ENCODE measurements around the gene STING1.

STING1 gene

GRCh38 chr5:139439013-139439903 lies 43.3 kb downstream of the STING1 start, which contains the start of gene DNAJC18:
DNAJC18 (minus strand) TSS chr5:139439525; CDS start chr5:139439445, 80 bp downstream.
- DNase-seq (ENCODE audit: low read depth), result no peak
- peak within 1 kb of the TSS; percentile 90 for H3K4me3 ChIP-seq (ENCODE audit: low read length)
- no peak for TF ChIP-seq CTCF (conservative IDR thresholded peaks at IDR 0.05; ENCODE audit: low read depth, low read length)

GRCh38 chr5:139438707-139439012 lies 43.9 kb downstream of the STING1 start:
- H3K4me3 ChIP-seq (ENCODE audit: low read length), result peak overlapping the region; percentile 90
- no peak for DNase-seq (ENCODE audit: low read depth)
- TF ChIP-seq CTCF (conservative IDR thresholded peaks at IDR 0.05; ENCODE audit: low read depth, low read length), result no peak

GRCh38 chr5:139435676-139436075 lies 46.9 kb downstream of the STING1 start:
- no peak for DNase-seq (ENCODE audit: low read depth)
- TF ChIP-seq CTCF (conservative IDR thresholded peaks at IDR 0.05; ENCODE audit: low read depth, low read length), result no peak
- no peak overlapping the region for H3K4me3 ChIP-seq (ENCODE audit: low read length)

- no peak overlapping the region for H3K4me3 ChIP-seq (ENCODE audit: low read length)
- no peak for TF ChIP-seq CTCF (conservative IDR thresholded peaks at IDR 0.05; ENCODE audit: low read depth, low read length)
- no peak for DNase-seq (ENCODE audit: low read depth)
Observed at GRCh38 chr5:139431706-139432105, 50.9 kb downstream of the STING1 start.

- DNase-seq (ENCODE audit: low read depth), result no peak
- TF ChIP-seq CTCF (conservative IDR thresholded peaks at IDR 0.05; ENCODE audit: low read depth, low read length), result no peak
- no peak overlapping the region for H3K4me3 ChIP-seq (ENCODE audit: low read length)
Observed at GRCh38 chr5:139430015-139430414, 52.5 kb downstream of the STING1 start.

GRCh38 chr5:139426203-139426885 lies 56.2 kb downstream of the STING1 start:
- no peak for TF ChIP-seq CTCF (conservative IDR thresholded peaks at IDR 0.05; ENCODE audit: low read depth, low read length)
- DNase-seq (ENCODE audit: low read depth), result no peak

More at GRCh38 chr5:139426203-139426885, 56.2 kb downstream of the STING1 start:
- no peak overlapping the region for H3K4me3 ChIP-seq (ENCODE audit: low read length)

Data from retinal pigment epithelial cell (primary cell).